Measurements from ENCODE around the gene PVALEF.

GRCh38 chr17:81221371-81221841, 56.1 kb downstream of the PVALEF start:
- TF ChIP-seq CTCF (IDR thresholded peaks at IDR 0.05; ENCODE audit: low read length) (no peak), EZH2 (optimal IDR thresholded peaks at IDR 0.05; ENCODE audit: low read depth, low read length) (no peak), EZH2phosphoT487 (IDR thresholded peaks at IDR 0.05; ENCODE audit: low read length) (no peak)

Measured in MM.1S (cell line).